Measurements from ENCODE around the gene SF3A2. TPM values are rescaled to one million over a fixed set of nuclear protein-coding genes. Genes with fewer than 3 reads are reported as not detected.

Gene SF3A2
- total RNA-seq, 2 donors from 2014 or later: 15.5 to 30.1 TPM

DNA sequence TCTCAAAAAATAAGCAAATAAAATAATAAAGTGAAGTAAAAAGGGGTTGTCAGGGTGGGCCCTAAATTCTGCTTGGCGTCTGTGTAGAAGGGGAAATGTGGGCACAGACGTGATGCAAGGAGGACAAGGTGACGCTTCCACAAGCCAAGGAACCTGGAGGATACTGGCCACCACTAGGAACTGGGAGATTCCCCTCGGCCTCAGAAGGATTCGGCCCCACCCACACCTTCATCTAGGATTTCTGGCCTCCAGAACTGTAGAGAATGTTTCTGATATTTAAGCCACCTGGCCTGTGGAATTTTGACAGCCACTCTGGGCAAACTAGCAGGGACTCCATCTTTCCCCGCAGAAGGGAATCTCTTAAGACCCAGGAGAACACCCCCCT is 1.6 kb upstream of the SF3A2 start:
- intact Hi-C loops (cut with DNase I): no loop called here
- H3K9me3 ChIP-seq: no peaks in the 10 kb centered on the region
- no peak for ATAC-seq

DNA sequence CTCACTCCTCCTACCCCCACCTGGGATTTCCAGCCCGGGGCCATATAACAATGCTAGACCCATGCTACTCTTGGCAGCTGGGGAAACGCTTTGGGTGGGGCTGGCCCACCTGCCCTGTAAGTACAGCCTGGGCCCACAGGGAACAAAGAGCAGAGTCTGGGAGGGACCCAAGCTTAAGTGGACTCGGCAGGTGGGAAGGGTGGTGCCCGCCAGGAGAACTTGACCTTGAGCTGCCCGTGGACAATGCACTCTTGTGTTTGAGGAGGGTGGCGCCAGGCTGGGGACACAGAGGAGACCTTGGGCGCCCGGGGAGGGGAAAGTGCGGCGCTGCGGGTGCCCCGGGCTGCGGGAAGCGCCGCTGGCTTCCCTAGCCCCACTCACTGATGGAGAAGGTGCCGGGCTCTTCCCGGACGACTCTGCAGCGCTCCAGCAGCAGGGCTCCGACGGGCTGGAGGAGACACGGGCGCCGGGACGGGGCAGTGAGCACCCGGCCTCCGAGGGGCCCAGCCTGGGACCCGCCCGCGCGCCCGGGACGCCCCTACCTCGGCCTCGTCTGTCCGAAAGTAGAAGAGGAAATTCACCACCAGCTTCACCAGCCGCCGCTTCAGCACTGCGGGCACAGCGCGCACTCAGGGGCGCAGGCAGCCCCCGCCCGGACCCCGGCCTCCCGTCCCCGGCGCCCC is 1.1 kb upstream of the SF3A2 start:
- peak; percentile 73 to 86 (median 82) for DNase-seq
- peak; percentile 36 for ATAC-seq
- H3K27me3 ChIP-seq: no peaks in the 10 kb centered on the region
- H3K27ac ChIP-seq: peak overlapping the region; percentile 92 to 99 (median 97)
- H3K9me3 ChIP-seq: no peaks in the 10 kb centered on the region
- WGBS, 2 donors: 0 to 8% methylated on average over 2 to 42 of the region's 48 CpGs
- intact Hi-C loops (cut with DNase I): no loop called here
- TF ChIP-seq, protein P1, sequence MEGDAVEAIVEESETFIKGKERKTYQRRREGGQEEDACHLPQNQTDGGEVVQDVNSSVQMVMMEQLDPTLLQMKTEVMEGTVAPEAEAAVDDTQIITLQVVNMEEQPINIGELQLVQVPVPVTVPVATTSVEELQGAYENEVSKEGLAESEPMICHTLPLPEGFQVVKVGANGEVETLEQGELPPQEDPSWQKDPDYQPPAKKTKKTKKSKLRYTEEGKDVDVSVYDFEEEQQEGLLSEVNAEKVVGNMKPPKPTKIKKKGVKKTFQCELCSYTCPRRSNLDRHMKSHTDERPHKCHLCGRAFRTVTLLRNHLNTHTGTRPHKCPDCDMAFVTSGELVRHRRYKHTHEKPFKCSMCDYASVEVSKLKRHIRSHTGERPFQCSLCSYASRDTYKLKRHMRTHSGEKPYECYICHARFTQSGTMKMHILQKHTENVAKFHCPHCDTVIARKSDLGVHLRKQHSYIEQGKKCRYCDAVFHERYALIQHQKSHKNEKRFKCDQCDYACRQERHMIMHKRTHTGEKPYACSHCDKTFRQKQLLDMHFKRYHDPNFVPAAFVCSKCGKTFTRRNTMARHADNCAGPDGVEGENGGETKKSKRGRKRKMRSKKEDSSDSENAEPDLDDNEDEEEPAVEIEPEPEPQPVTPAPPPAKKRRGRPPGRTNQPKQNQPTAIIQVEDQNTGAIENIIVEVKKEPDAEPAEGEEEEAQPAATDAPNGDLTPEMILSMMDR (IDR thresholded peaks at IDR 0.05): no peak
- peak; percentile 36 to 73 (median 55) for TF ChIP-seq POLR2A (IDR thresholded peaks at IDR 0.05)
- H3K36me3 ChIP-seq (replicated peaks in 1 of 2; ENCODE audit: insufficient read depth in 1 of 2, low read depth in 2 of 2): no peaks in the 10 kb centered on the region
- H3K4me3 ChIP-seq: peak overlapping the region; percentile 87 to 90
- peaks cover 60% of the 10 kb centered on the region for H3K4me1 ChIP-seq

More for the DNA sequence above, 1.6 kb upstream of the SF3A2 start:
- H3K27me3 ChIP-seq: no peaks in the 10 kb centered on the region
- no peak for DNase-seq
- peak overlapping the region; percentile 92 to 99 (median 97) for H3K27ac ChIP-seq
- peaks cover 55% of the 10 kb centered on the region for H3K4me1 ChIP-seq
- peak overlapping the region; percentile 87 to 90 for H3K4me3 ChIP-seq
- no peak for TF ChIP-seq POLR2A (IDR thresholded peaks at IDR 0.05)
- TF ChIP-seq, protein P1 (IDR thresholded peaks at IDR 0.05): no peak
- peaks cover 0 to 4% of the 10 kb centered on the region in 2 donors for H3K36me3 ChIP-seq (replicated peaks in 1 of 2; ENCODE audit: insufficient read depth in 1 of 2, low read depth in 2 of 2)
- WGBS, 2 donors: 35 to 37% methylated on average over 5 to 6 of the region's 6 CpGs

DNA sequence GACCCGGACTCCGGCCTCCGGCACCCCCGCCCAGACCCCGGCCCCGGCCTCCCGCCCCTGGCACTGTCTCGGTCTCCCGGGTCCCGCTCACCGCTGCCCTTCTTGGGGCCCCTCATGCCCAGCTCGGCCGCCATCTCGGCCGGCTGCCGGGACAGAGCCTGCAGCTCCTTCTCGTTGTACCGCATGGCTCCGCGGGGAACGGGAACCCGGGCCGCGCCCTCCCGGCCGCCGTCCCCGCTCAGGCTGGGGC is 635 bp upstream of the SF3A2 start:
- Histone ChIP-seq H3K4me3 (peak overlapping the region; percentile 87 to 90), H3K4me1 (peaks cover 65% of the 10 kb centered on the region), H3K9me3 (no peaks in the 10 kb centered on the region), H3K27ac (peak overlapping the region; percentile 92 to 99 (median 97)), H3K36me3 (replicated peaks in 1 of 2; ENCODE audit: insufficient read depth in 1 of 2, low read depth in 2 of 2) (no peaks in the 10 kb centered on the region), H3K27me3 (no peaks in the 10 kb centered on the region)
- DNase-seq (no peak), ATAC-seq (no peak)
- WGBS, 2 donors: 0 to 1% methylated on average over 7 to 13 of the region's 28 CpGs
- intact Hi-C loops (cut with DNase I): no loop called here
- TF ChIP-seq, protein P1 (IDR thresholded peaks at IDR 0.05): no peak
- TF ChIP-seq POLR2A (IDR thresholded peaks at IDR 0.05): peak in 1 of 3 donors; percentile 40

DNA sequence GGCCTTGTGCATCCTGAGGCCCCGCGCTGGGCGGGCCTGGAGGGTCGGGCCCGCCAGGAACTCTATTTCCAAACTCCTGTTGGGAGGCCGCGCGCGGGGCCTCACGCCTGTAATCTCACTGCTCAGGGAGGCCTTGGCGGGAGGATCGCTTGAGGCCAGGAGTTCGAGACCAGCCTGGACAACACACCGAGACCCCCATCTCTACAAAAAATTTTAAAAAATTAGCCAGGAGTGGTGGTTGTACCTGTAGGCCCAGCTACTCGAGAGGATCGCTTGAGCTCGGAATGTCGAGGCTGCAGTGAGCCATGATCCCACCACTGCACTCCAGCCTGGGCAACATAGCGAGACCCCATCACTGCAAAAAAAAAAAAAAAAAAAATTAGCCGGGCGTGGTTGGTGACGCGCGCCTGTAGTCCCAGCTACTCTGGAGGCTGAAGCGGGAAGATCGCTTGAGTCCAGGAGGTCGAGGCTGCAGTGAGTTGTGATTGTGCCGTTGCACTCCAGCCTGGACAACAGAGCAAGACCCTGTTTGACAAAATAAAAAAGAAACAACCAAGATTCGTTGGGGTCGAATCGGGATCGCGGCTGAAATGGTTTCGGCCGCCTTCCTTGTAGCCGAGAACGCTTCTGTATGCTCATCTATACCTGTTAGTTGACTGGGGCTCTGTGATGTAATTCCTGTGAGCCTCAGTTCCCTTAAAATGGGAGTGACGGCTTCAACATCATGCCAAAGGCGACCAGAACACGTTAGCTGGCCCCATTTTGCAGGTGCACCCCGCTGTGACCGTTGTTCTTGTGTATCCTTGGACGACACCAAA is 636 bp downstream of the SF3A2 start:
- no peak for DNase-seq
- H3K27me3 ChIP-seq: no peaks in the 10 kb centered on the region
- H3K4me1 ChIP-seq: peaks cover 77% of the 10 kb centered on the region
- H3K36me3 ChIP-seq (replicated peaks in 1 of 2; ENCODE audit: insufficient read depth in 1 of 2, low read depth in 2 of 2): no peaks in the 10 kb centered on the region
- peak overlapping the region; percentile 82 to 90 for H3K4me3 ChIP-seq
- intact Hi-C loops (cut with DNase I): no loop called here
- H3K9me3 ChIP-seq: no peaks in the 10 kb centered on the region
- no peak for TF ChIP-seq POLR2A (IDR thresholded peaks at IDR 0.05)
- TF ChIP-seq, protein P1 (IDR thresholded peaks at IDR 0.05): no peak
- 40 to 56% methylated on average over 38 to 43 of the region's 43 CpGs for WGBS, 2 donors
- no peak for ATAC-seq
- H3K27ac ChIP-seq: peak overlapping the region; percentile 92 to 99 (median 97)
